HG03196 (cell line): ENCODE measurements around the gene KIF5C.

Source experiments
- ATAC-seq: cut with Tn5 transposase; IDR thresholded peaks from one replicate; pipeline ENCODE4 v1.9.1; 2021; ENCODE audit not compliant: unreplicated experiment

KIF5C gene

DNA sequence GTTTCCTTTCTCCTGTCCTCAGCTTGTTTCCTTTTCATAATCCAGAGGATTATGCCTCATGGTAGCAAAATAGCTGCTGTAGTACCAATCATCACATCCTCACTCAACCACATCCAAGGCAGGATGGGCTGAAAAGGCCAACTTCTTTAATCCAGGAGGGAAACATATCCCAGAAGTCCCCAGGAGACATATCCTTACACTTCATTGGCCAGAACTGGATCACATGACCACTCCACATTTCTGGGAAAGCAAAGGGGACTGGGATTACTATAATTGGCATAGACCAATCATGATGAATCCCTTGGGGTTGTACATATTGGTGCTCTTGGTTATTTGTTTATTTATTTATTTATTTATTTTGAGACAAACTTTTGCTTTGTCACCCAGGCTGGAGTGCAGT is 109.4 kb downstream of the KIF5C start:
- no peak for ATAC-seq

DNA sequence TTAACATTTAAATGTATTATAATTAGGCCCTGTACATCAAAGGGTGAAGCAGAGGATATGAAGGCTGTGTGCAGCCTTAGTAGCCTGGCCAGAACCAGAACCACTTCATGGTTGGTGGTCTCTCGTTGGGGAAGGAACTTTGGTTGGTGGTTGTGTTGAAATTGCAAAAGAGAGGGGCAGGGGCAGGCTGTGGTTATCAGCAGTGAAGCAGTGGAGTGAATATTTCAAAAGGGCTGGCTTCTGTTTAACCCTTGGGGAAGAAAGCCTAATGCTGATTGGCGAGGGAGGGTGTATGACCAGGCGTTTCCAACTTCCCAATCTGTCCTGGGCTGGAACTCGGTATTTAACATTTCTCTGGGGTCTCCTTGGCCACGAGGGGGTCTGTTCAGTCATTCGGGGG is 112.3 kb downstream of the KIF5C start:
- ATAC-seq: no peak

DNA sequence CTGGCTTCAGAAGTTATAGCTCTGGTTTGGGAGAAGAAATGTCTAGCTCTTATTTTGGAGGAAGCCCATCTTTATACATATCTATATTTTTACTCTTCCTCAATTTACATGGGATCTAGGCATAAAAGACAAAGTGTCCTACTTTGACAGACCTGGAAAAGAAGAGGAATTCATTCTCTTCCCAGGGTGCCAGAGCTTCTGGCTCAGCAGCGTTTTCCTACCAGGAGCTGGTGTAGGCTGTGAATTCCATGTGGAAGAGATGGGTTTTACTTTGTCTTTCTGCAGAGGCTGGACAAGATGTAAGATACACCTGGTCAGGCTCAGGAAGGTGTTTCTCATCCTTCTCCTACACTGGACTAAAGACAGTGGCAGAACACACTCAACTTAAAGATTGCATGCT is 113.3 kb downstream of the KIF5C start:
- ATAC-seq: no peak

DNA sequence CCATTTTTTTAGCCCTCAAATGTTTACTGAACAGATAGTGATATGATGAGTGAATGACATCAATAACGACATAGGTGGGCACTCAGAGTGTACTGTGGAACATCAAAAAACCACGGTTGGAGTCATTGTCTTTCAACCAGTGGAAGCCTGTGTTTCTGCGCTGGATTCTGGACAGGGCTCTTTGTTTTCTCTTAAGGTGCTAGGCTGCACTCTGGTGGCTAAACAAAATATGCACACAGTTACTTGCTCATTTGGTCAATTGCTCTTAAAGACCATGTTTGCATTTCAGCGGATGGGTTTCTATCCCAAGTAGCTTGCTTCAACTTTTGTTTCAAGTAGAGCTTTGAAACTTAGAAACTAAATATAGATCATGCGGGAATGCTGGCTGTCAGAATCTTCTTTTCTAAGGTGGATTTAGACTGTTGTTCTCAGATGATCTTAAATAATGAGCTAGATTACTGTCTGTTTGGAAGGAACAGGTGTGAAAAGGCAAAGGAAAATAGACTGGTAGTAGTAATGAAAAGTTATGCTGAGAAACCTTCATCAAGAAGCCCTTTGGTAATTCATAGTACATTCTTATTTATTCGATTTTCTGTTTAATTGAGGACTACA is 115.0 kb downstream of the KIF5C start:
- ATAC-seq: peak; percentile 64

DNA sequence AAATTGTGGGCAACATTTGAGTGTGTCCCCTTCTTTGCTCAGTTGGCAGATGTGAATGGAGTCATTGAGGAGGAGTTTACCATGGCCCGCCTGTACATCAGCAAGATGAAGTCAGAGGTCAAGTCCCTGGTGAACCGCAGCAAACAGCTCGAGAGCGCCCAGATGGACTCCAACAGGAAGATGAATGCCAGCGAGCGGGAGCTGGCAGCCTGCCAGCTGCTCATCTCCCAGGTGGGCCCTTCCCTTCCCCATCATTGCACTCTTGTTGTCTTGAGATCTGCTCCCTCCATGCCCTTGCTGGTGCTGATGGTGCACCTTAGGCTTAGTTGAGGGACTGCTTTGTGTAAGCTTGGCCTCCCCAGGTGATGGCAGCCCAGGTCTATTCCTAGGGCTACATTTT is 115.9 kb downstream of the KIF5C start:
- no peak for ATAC-seq

DNA sequence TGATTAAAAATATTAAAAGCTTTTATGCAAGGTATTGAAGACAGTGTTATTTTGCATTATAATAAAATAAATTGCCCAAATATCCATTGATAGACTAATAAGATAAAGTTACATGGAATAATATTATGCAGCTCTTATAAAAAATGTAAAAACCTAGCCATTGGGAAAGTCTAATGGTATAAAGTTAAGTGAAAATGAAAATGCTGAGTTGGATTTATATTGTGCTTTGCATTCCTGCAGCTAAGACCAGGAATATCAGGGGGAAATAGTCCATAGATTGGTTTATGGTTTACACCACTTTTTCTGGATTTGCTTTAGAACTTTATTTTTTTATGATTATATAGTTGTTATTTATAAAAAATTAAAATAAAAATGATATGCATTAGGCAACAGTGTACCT is 117.4 kb downstream of the KIF5C start:
- ATAC-seq: no peak

DNA sequence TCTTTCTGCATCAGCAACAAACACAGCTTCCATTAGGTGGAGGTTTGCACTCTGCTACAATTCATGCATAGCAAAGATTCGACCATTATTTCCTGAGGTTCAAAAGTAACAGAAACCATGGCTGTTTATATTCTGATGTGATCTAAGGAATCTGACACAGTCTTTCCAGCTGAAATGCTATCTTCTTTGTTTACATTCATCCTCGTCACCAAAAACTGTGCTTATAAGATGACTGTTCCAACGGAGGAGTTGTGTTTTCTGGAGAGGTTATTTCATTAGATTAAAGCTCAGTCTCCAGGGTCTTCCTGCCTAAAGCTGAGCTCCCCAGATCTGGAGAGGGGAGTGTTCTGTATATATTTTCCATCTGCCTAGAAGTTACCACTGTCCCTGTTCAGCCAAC is 118.3 kb downstream of the KIF5C start:
- no peak for ATAC-seq

DNA sequence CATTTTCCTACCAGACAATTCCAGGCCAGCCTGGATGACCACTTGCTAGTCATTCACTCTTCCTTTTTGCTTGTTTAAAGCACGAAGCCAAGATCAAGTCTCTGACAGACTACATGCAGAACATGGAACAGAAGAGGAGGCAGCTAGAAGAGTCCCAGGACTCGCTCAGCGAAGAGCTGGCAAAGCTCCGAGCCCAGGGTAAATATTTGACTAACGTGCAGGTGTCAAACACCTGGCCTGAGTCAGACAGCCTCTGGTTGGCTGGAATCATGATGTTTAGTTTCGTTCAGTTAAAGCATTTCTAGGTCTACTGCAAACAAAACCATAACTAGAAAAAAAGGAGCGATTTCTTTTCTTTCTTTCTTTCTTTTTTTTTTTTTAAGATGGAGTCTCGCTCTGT is 119.3 kb downstream of the KIF5C start:
- ATAC-seq: no peak

DNA sequence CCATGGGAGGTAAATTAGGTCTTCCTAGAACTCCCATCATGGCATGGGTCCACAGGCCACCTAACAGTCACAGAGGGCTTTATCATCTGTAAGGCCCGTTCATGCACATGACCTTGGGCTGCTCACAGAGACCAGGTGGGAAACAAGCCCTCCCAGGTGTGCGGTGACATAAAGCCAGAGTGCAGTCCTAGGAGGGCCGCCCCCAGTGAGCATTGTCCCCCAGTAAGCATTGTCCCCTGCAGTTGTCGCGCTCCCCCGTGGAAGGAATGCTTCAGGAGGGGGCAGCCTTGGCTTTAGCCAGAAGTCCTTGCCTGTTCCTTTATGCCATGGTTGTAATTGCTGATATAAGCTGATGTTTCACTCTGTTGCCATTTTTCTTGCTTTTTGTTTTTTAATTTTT is 121.8 kb downstream of the KIF5C start:
- ATAC-seq: no peak

DNA sequence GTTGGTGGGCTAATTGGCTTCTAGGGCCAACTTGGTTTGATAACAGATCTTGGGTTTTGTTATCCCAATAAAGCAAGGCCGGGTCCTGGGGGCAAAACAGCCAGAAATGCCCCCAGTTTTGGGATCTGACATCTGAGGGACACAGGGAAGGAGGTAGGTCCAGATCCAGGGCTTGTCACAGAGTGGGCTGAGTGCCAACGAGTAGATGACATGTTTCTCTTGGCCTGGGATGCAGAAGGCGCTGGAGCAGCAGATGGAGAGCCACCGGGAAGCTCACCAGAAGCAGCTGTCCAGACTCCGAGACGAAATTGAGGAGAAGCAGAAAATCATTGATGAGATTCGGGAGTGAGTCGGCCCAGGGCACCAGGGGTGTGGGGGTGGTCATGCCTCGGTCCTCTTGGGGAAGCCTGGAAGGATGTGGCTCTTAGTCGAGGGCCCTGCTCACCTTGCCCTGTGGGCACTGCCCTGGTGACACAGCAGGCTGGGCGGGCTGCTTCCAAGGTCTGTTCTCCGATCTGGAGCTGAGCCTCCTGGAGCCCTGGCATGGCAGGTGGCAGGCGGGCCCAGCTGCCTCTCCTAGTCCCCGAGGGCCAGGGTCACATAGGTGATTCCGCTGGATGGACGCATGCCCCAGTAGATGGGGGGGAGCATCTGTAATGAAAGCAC is 123.3 kb downstream of the KIF5C start:
- no peak for ATAC-seq

DNA sequence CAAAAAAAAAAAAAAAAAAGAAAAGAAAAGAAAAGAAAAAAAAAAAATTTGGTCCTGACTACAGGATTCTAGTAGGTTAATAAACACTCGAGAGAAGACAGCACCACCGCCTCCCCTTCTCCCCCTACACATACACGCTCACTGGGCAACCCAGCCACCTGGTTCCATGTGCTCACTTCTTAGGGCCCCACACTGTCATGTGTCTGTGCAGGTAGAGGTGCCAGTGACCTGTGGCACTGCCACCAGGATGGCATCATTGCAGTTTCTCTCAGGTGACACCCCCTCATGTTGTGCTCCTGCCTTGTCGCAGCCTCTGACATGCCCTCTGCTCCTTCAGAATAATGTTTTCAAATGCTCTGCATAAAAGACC is 123.8 kb downstream of the KIF5C start:
- no peak for ATAC-seq

DNA sequence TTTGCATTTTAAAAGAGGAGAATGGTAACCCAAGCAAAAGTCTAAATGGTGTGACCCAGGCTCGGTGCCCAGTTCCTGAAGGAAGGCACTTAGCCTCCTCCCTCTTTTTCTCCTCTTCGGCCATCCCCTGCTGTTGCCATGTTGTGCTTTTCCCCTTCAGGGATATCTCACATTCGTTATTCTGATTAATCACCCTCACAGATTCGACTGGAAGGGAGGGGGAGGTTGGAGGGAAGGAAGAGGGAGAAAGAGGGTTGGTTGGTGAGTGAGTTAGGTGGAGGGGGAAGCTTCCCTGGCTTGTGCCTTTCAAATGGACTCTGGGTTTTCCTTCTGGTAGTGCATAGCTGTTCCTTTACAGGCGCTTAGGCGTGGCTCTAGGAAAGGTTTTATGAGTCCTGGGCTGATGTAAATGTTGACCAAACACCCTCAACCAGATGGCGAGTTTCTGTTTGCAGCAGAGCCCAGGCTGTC is 124.5 kb downstream of the KIF5C start:
- ATAC-seq: no peak

DNA sequence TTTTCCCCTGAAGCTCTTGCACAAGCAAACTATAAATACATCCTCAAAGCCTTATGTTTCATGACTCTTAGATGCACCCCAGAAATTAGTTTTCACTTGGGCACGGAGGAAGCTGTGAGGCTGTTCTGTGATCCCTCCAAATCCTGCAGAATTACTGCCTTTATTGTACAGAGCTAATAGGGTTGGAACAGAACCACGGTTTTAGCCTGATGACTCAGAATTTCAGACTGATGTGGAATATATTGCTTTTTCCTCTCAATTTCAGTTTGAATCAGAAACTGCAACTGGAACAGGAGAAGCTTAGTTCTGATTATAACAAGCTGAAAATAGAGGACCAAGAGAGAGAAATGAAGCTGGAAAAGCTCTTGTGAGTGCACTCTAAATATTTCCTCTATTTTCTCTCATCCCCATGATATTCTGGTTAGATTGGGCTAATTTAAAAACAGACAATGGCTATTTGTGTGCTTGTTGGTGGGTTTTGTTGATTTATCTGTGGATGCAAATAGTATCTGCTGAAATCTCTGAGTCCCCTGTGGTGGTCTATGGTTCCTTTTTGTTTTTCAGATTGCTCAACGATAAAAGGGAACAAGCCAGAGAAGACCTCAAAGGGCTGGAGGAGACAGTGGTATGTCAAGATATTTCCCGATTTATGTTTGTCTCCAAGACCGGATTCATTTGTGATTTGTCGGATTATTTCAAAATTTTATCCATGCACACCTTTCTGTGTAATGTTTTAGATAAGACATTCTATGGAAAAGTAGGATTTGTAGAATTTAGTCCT is 125.3 kb downstream of the KIF5C start:
- no peak for ATAC-seq

DNA sequence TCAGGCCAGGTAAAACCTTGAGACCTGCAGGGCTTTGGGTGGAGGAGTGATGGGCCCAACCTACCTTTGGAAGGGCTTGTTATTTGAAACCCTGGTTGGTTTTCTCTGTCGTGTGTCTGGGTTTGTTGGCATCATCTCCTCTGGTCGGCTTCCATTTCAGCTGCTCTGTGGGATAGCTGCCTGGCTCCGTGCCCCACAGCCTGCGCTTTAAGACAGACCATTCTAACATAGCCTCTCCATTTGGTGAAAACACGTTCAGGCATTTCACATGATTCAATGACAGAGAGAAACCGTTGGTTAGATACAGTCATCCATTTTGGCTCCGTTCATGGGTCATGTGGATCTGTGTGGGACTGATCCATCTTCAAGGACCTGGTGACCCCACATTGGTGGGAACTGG is 126.5 kb downstream of the KIF5C start:
- no peak for ATAC-seq

DNA sequence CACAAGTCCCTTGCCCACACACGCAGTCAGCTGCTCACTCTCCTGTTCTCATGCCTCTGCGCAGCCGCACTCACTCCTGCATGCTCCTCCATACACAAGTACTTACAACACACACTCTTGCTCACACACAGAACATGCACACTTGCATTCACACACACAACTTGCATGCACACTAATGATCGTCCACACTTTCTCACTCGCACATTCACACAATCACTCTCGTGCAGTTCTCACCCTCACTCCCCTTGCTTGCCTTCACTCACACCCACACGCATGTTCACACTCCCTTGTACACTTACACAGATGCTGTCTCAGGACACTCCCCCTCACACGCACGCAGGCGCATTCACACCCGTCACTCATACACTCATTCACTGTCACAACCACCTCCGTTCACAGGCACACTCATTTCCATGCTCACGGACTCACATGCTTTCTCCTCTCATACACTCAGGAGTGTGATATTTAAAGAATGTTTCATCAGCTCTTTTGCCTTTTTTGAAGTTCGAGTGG is 127.4 kb downstream of the KIF5C start:
- ATAC-seq: no peak

DNA sequence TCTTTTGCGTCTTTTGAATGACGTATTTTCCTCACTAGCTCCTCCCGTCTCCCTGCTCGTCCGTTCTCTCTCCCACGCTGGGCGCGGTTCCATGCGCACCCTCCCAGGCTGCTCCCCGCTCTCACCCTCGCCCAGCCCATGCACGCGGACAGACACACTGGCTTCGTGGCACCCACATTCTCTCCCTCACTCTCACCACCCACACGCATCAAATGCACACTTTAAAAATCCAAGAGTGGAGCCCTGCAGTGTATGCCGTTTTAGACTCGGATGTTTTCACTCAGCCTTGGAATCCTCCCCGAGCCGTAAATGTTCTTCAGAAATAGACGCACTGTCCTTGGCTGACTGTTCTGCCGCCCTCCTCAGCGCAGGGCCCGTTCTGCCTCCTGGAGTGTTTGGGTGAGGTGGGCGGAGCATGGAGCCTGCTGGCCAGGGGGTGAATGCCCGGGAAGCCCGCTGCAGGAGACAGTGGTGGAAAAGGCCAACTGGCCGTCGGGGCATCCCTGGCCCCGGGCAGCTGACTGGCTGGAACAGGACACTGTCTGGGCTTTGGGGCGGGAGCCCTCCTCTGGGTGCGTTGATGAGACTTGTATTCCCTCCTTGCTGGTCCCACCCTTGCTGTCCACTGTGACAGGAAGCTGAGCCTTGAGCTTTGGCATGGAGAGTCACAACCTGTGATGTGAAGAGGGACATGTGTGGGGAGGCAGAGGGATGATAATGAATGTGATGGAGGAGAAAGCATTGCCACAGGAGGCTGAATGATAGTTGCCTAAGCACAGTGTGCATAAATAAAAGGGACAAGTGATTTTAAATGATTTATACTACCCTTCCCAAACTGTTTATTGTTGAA is 128.1 kb downstream of the KIF5C start:
- ATAC-seq: no peak

DNA sequence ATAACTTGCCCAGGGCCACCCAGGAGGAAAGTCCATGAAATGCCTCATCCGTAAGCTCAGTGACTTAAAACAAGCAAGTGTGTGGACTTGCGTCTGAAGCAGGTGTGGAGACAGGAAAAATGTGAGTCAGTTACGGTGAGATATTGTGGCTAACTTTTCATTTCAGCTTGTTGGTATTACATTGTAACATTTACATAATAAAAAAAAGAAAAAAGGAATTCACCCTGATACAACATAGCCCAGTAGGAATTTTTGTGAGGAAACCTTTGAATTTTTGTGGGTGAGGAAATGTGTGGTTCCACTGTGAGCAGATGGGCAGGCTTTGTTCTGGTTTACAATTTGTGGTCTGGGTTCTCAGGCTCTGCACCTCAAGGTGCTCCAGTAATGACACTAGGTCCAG is 129.8 kb downstream of the KIF5C start:
- ATAC-seq: no peak

DNA sequence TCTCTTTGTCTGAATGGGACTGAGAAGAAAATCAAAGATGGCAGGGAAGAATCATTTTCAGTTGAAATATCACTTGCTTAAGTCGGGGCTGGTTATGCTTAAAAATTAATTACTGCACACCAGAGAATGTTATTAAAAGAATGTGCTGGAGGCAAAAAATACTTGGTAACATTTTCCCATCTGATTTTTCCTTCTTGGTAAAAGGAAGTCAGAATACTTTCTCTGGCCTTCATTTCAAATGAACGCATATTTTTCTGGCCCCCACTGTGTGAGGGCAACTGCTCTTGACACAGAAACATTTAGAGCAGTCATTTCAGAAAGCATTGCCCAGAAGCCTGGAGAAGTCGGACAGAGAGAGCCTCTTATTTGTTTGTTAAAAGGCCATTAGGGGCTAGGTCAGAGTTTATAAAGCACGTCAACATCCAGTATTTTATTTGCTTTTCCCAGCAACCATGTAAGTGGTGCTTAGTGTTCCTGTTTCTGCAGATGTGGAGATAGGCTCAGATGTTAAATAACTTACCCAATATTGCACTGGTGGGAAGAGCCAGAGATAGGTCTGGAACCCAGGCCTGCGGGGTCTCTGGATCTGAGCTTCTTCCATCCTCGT is 130.5 kb downstream of the KIF5C start:
- ATAC-seq: no peak

DNA sequence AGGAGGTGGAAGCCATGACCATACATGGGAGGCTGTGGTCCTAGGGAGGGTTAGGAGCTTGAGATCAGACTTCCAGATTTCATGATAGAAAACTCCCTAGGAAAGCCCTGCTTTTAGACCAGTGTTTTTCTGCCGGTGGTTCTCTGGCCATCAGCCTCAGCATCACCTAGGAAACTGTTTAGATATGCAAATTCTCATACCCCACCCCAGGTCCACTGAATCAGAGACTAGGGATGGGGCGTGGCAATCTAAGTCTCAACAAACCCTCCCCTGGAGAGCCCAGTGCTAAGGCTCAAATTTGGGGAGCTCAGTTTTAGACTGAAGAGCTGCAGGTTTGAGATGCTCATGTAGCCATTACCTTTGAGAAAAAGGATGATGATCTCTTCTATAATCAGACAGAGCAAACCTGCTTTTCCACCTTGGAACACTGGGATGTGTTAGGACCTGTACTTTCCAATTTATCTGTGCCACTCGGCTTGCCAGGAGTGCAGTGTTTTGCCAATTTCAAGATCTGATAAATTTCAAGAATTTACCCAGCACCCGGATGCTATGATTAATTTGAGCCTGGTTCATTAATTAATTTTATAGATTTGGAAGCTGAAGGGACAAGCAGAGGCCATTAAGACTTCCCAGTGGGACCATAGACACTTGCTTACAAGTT is 132.0 kb downstream of the KIF5C start:
- ATAC-seq: no peak

DNA sequence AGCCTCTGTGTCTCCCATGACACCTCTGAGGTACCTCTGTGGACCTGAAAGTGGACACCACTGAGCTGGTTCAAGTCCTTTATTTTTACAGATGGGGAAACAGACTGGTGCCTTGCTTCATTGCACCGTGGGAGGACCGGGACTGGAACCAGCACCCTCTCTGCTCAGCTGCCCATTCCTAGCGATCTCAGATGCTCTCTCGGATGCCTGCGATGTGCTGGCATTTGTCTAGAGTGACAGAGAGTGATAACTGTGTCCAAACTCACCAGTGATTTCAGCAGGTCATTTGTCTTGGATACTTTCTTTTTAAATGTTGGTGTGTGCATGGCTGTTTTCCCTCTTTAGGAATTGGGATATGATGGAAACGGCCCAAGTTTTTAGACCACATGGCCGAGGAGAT is 133.4 kb downstream of the KIF5C start:
- ATAC-seq: no peak
